Common myeloid progenitor, CD34-positive (primary cell): Measurements from ENCODE around the gene PIP4K2A.
A peak's percentile ranks its signal among the peaks of the same experiment; 100 is the strongest.

Source experiments
- CTCF ChIA-PET: fragments of 350-600 bp; sonication (Branson Sonifier 250); formaldehyde crosslinking; loops from one replicate; lab custom pipeline; 2021; ENCODE audit warnings: antibody characterized with exemption; lab: Charles Lee
- POLR2A ChIA-PET: fragments of 350-600 bp; sonication (Branson Sonifier 250); formaldehyde crosslinking; loops from one replicate; lab custom pipeline; 2021; ENCODE audit warnings: antibody characterized with exemption; lab: Charles Lee
- DNase-seq, 3 donors: peaks; one replicate each; pipeline versions ENCODE4 v3.0.0 to v3.0.0-alpha.2; 2013
- H3K27ac ChIP-seq, 2 experiments: 1 replicate in 1 of 2; 2 replicates in 1 of 2; pipeline ENCODE4 v1.7.0; 2013; ENCODE audit warnings: inconsistent platforms in 2 of 2, low read length in 2 of 2, mild to moderate bottlenecking in 2 of 2, low read depth in 1 of 2, moderate library complexity in 1 of 2; ENCODE audit not compliant: severe bottlenecking in 2 of 2, insufficient read depth in 1 of 2, poor library complexity in 1 of 2
- H3K27me3 ChIP-seq, 5 experiments: replicated peaks in 2 of 5; 1 replicate in 3 of 5; 2 replicates in 2 of 5; pipeline versions ENCODE4 v1.6.1 to v1.7.0; 2013; ENCODE audit warnings: low read length in 4 of 5, mild to moderate bottlenecking in 2 of 5, moderate library complexity in 2 of 5, inconsistent platforms in 1 of 5; ENCODE audit not compliant: insufficient read depth in 5 of 5, control insufficient read depth in 4 of 5
- H3K36me3 ChIP-seq, 4 experiments: 1 replicate in 2 of 4; 2 replicates in 2 of 4; pipeline versions ENCODE4 v1.6.1 to v1.7.0; 2013; ENCODE audit warnings: low read length in 3 of 4, control low read depth in 1 of 4, mild to moderate bottlenecking in 1 of 4; ENCODE audit not compliant: control insufficient read depth in 4 of 4, insufficient read depth in 4 of 4
- H3K4me1 ChIP-seq, 4 experiments: 1 replicate in 3 of 4; 2 replicates in 1 of 4; pipeline versions ENCODE4 v1.6.1 to v1.7.1; 2013; ENCODE audit warnings: low read length in 3 of 4, mild to moderate bottlenecking in 3 of 4, control low read depth in 1 of 4, inconsistent platforms in 1 of 4, moderate library complexity in 1 of 4; ENCODE audit not compliant: control insufficient read depth in 4 of 4, insufficient read depth in 4 of 4; ENCODE audit errors: control extremely low read depth in 1 of 4
- H3K4me3 ChIP-seq, 7 experiments: 1 replicate in 4 of 7; 2 replicates in 3 of 7; pipeline versions ENCODE4 v1.5.1 to v1.7.0; 2013; ENCODE audit warnings: mild to moderate bottlenecking in 7 of 7, low read length in 6 of 7, moderate library complexity in 6 of 7, inconsistent platforms in 2 of 7, low read depth in 2 of 7, control low read depth in 1 of 7; ENCODE audit not compliant: insufficient read depth in 4 of 7, control insufficient read depth in 1 of 7; ENCODE audit errors: extremely low read depth in 1 of 7
- H3K9me3 ChIP-seq, 5 experiments: 1 replicate in 4 of 5; 2 replicates in 1 of 5; pipeline versions ENCODE4 v1.6.1 to v1.7.1; 2013; ENCODE audit warnings: low read length in 4 of 5, mild to moderate bottlenecking in 2 of 5, inconsistent platforms in 1 of 5, low read depth in 1 of 5, moderate library complexity in 1 of 5; ENCODE audit not compliant: control insufficient read depth in 4 of 5, insufficient read depth in 2 of 5; ENCODE audit errors: control extremely low read depth in 1 of 5
- WGBS: methylation state at CpG from one replicate; pipeline ENCODE4 v1.1.5; 2013; ENCODE audit not compliant: insufficient coverage; 5-methylcytosine and 5-hydroxymethylcytosine counted together

Gene PIP4K2A

DNA sequence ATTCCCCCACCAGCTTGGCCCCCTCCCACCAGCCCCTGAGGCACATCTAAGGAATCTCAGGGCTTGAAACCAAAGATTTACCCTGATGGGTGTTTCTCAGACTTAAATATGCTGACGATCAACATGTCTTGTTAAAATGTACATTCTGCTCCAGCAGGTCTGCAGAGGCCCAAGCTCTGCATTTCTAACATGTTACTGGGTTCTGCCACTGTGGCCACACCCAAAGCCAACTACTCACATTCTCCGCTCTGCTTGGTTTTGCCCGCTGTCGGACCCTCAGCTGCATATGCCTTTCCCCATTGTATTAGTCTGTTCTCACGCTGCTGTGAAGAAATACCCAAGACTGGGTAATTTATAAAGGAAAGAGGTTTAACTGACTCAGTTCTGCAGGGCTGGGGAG is 8.9 kb downstream of the PIP4K2A start:
- POLR2A ChIA-PET = no interaction called here
- Histone ChIP-seq H3K27ac (no peak overlapping the region), H3K4me1 (peaks cover 3 to 16% (median 11%) of the 10 kb centered on the region in 4 experiments), H3K4me3 (no peak overlapping the region), H3K27me3 (no peaks in the 10 kb centered on the region), H3K36me3 (peaks cover 0 to 36% (median 5%) of the 10 kb centered on the region in 4 experiments), H3K9me3 (no peaks in the 10 kb centered on the region)
- no peak for DNase-seq
- CTCF ChIA-PET = interaction anchor here (0.9 kb wide), 1 partner anchor 57 kb away, joined by 3 read pairs; no protein-coding TSS in a partner anchor
- WGBS = 100% methylated on average over 4 of the region's 5 CpGs

DNA sequence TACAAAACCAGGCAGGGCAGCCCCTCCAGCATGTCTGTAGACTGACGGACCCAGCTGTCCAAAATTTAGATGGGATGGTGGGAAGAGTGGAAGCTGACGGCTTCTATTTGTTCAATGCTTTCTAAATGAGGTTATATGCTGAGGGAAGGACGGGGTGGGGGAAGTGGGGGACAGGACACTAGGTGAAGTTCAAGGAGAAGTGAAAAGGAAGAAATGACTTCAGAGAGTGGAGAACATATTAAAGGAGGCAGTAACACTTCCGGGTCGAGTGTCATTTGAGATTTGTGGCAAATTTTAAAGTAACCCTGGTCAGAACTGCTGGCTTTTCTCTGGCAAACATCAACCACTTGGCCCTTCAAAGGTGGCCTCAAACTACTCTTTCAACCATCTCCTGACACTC is 9.4 kb downstream of the PIP4K2A start:
- CTCF ChIA-PET = interaction anchor here (1.7 kb wide), 1 partner anchor 22 kb away, joined by 6 read pairs; no protein-coding TSS in a partner anchor
- DNase-seq = no peak
- no peak overlapping the region for H3K4me3 ChIP-seq
- peaks cover 3 to 10% (median 5%) of the 10 kb centered on the region in 4 experiments for H3K4me1 ChIP-seq
- peaks cover 0 to 38% (median 5%) of the 10 kb centered on the region in 4 experiments for H3K36me3 ChIP-seq
- no peaks in the 10 kb centered on the region for H3K27me3 ChIP-seq
- POLR2A ChIA-PET = interaction anchor here (0.6 kb wide), 1 partner anchor 157 kb away, joined by 3 read pairs; no protein-coding TSS in a partner anchor
- 83% methylated on average over 5 of the region's 5 CpGs for WGBS
- no peaks in the 10 kb centered on the region for H3K9me3 ChIP-seq
- H3K27ac ChIP-seq = no peak overlapping the region

DNA sequence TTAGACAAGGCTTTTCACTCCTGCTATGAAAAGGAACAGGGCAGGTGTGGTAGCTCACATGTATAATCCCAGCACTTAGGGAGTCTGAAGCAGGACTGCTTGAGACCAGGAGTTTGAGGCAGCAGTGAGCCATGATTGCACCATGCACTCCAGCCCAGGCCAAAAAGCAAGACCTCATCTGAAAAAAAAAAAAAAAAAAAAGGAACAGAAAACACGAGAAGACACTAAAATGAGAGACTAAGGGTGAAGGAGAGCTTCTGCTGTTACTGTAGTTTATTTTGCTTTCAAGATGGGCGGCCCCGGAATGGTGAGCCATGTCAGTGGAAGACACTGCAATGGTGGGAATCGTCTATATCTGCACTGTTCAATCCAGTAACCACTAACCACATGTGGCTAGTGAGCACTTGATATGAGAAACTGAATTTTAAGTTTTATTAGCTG is 9.9 kb downstream of the PIP4K2A start:
- no CpG with 5 or more reads among the region's 4 CpGs for WGBS
- Histone ChIP-seq H3K4me3 (no peak overlapping the region), H3K9me3 (no peaks in the 10 kb centered on the region), H3K27ac (no peak overlapping the region), H3K27me3 (no peaks in the 10 kb centered on the region), H3K36me3 (peaks cover 0 to 38% (median 5%) of the 10 kb centered on the region in 4 experiments), H3K4me1 (peaks cover 3 to 9% (median 3%) of the 10 kb centered on the region in 4 experiments)
- peak in 1 of 3 donors; percentile 33 for DNase-seq
- POLR2A ChIA-PET = interaction anchor here (0.6 kb wide), 1 partner anchor 157 kb away, joined by 3 read pairs; no protein-coding TSS in a partner anchor
- CTCF ChIA-PET = interaction anchor here (0.6 to 1.7 kb wide), 5 partner anchors 9 to 38 kb away, joined by 3 to 6 read pairs (median 3); no protein-coding TSS in a partner anchor

DNA sequence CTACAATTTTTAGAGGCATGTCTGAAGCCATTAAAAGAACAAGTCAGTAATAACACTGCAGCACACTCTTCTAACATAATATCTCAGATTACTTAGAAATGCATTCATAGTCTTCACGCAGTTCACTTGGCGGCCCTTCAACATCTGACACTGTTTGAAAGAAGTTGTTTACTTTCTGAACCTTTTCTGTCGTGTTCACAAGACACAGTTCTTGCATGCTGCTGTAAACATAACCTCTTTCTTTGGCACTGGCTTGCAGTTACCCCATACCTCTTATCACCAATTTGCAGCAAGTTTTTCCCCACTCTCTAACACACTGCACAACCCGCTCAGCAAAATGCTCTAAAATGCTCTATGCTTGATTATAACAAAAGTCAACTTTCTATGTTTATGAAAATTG is 12.0 kb downstream of the PIP4K2A start:
- Histone ChIP-seq H3K9me3 (no peaks in the 10 kb centered on the region), H3K27ac (peak overlapping the region in 1 of 2 experiments; percentile 22), H3K36me3 (peaks cover 0 to 31% (median 3%) of the 10 kb centered on the region in 4 experiments), H3K4me3 (no peak overlapping the region), H3K27me3 (no peaks in the 10 kb centered on the region), H3K4me1 (peaks cover 0 to 9% (median 5%) of the 10 kb centered on the region in 4 experiments)
- peak in 2 of 3 donors; percentile 45 to 69 for DNase-seq
- WGBS = 100% methylated on average over 3 of the region's 4 CpGs
- ChIA-PET POLR2A (no interaction called here), CTCF (interaction anchor here (0.9 kb wide), 1 partner anchor 14 kb away, joined by 3 read pairs; no protein-coding TSS in a partner anchor)

DNA sequence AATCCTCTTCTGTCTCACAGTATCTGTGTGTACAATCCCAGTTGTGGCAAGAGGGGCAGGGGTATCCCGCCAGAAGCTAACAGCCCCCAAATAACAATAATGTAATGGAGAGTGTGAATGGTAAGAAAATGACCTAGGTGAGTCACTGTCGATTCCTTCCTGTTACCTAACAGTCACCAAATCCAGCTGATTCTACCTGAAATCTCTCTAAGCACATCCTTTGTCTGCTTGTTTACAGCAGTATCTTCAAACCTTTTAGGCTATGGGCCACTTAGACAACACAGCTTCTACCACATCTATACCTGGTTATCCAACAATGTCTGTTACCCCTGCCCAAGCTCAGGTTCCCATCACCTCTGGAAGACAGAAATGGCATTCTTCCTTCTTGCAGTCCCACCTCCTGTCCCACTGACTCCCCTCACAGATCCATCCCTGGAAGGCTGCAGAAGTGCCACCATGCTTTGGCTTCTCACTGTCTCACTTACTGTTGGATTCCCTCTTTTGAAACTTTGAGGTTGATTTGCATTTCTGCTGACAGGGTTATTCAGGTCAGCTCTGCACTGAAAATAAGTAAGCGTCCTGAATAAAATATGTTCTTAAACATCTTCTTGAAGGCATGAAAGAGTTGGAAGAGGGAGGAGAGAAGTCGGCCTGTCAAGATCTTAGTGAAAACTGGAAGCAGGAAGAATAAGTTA is 13.1 kb downstream of the PIP4K2A start:
- Histone ChIP-seq H3K9me3 (no peaks in the 10 kb centered on the region), H3K4me1 (peaks cover 0 to 9% (median 4%) of the 10 kb centered on the region in 4 experiments), H3K27me3 (no peaks in the 10 kb centered on the region), H3K36me3 (peaks cover 0 to 26% (median 3%) of the 10 kb centered on the region in 4 experiments), H3K4me3 (peak overlapping the region in 1 of 7 experiments; percentile 2), H3K27ac (no peak overlapping the region)
- CTCF ChIA-PET = interaction anchor here (0.9 to 1.6 kb wide), 2 partner anchors 11 to 13 kb away, joined by 3 to 5 read pairs; no protein-coding TSS in a partner anchor
- POLR2A ChIA-PET = no interaction called here
- no peak for DNase-seq
- WGBS = 100% methylated on average over 2 of the region's 4 CpGs

DNA sequence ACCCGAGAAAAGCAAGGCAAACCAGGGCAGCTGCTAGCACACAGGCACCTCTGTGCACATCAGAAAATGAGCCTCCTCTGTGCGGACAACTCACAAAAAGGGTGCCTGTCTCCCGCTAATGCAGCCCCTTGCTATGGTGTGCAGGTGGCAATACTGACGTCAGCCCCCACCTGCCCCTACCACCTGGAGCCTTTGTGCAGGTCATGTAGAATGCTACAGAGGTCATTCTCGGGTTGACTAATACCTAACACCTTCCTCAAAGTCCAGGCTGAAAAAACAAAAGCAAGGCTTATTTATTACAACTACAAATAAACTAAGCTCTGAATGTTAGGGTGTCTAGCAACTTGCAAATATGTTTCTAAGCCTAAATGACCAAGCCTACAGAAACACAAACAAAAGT is 13.9 kb downstream of the PIP4K2A start:
- Histone ChIP-seq H3K9me3 (no peaks in the 10 kb centered on the region), H3K27me3 (no peaks in the 10 kb centered on the region), H3K4me3 (no peak overlapping the region), H3K27ac (no peak overlapping the region), H3K4me1 (peaks cover 0 to 7% (median 3%) of the 10 kb centered on the region in 4 experiments), H3K36me3 (peaks cover 0 to 20% (median 2%) of the 10 kb centered on the region in 4 experiments)
- no peak for DNase-seq
- CTCF ChIA-PET = interaction anchor here (1.6 kb wide), 1 partner anchor 12 kb away, joined by 5 read pairs; no protein-coding TSS in a partner anchor
- POLR2A ChIA-PET = no interaction called here
- WGBS = 97% methylated on average over 4 of the region's 5 CpGs

DNA sequence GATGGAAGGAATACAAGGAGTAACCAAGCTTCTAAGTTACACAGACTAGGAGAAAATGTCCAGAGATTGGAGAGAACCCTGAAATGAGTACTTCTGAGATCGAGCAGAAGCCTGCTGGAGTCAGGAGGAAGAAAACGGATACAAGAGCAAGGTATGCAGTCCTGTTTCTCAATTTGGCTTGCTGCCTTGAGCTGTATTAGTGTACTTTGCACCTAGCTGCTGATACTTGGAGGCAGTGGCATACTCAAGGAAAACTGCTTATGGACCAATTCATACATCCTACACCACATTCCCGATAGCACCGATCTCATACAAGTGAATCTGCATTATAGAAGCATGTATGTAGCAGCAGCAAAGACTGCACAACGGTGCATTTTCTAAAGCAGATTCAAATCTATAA is 14.4 kb downstream of the PIP4K2A start:
- H3K4me3 ChIP-seq = no peak overlapping the region
- ChIA-PET POLR2A (no interaction called here), CTCF (no interaction called here)
- 97% methylated on average over 5 of the region's 5 CpGs for WGBS
- H3K27ac ChIP-seq = no peak overlapping the region
- peaks cover 0 to 5% (median 3%) of the 10 kb centered on the region in 4 experiments for H3K4me1 ChIP-seq
- H3K9me3 ChIP-seq = no peaks in the 10 kb centered on the region
- DNase-seq = no peak
- peaks cover 0 to 20% (median 2%) of the 10 kb centered on the region in 4 experiments for H3K36me3 ChIP-seq
- no peaks in the 10 kb centered on the region for H3K27me3 ChIP-seq
